Nephron progenitor cell (in vitro differentiated cells): Measurements from ENCODE around the gene BSCL2.

Source experiments
- DNase-seq: peaks from one replicate; pipeline ENCODE4 v3.0.0; 2021
- H3K27ac Mint-ChIP-seq: 2 replicates; pipeline ENCODE4 v1.8.0; 2021; ENCODE audit warnings: mild to moderate bottlenecking, moderate library complexity, mixed read lengths
- H3K27me3 Mint-ChIP-seq: 2 replicates; pipeline ENCODE4 v1.8.0; 2021; ENCODE audit warnings: mild to moderate bottlenecking, low read depth, mixed read lengths; ENCODE audit not compliant: poor library complexity
- H3K36me3 Mint-ChIP-seq: 2 replicates; pipeline ENCODE4 v1.8.0; 2021; ENCODE audit warnings: low read depth, mixed read lengths
- H3K4me1 Mint-ChIP-seq: 2 replicates; pipeline ENCODE4 v1.8.0; 2021; ENCODE audit warnings: mixed read lengths
- H3K4me3 Mint-ChIP-seq: 2 replicates; pipeline ENCODE4 v1.8.0; 2021; ENCODE audit warnings: mild to moderate bottlenecking, moderate library complexity, mixed read lengths
- H3K9me3 Mint-ChIP-seq: 2 replicates; pipeline ENCODE4 v1.8.0; 2021; ENCODE audit warnings: mild to moderate bottlenecking, moderate library complexity, mixed read lengths
- TF ChIP-seq, protein P1 (sequence below): fragments of 200-600 bp; sonication (generic); IDR thresholded peaks from 2 replicates; pipeline ENCODE4 v1.5.0; 2021; ENCODE audit warnings: antibody characterized with exemption

Gene BSCL2

DNA sequence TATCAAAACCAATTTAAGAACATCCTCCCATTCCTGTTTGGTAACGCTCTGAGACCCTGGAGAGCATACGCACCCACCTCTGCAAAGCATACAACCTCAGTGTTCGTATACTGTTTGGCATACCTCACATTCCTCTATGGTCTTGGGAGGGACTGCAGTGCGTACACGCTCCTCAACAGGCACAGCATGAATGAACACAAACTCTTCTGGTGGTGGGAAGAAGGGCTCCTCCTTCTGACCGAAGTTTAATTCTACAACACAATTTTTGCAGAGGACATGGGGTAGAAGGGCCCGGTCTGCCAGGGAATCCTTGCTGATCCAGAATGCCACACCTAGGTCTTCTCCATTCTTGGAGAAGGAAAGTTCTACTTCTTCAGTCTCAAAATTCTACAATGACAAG, 14.8 kb upstream of the BSCL2 start:
- DNase-seq: no peak
- Mint-ChIP-seq H3K4me1 (peaks cover 39% of the 10 kb centered on the region), H3K9me3 (no peaks in the 10 kb centered on the region), H3K27ac (peak overlapping the region; percentile 32), H3K4me3 (no peak overlapping the region), H3K36me3 (peaks cover 77% of the 10 kb centered on the region), H3K27me3 (no peaks in the 10 kb centered on the region)
- TF ChIP-seq, protein P1, sequence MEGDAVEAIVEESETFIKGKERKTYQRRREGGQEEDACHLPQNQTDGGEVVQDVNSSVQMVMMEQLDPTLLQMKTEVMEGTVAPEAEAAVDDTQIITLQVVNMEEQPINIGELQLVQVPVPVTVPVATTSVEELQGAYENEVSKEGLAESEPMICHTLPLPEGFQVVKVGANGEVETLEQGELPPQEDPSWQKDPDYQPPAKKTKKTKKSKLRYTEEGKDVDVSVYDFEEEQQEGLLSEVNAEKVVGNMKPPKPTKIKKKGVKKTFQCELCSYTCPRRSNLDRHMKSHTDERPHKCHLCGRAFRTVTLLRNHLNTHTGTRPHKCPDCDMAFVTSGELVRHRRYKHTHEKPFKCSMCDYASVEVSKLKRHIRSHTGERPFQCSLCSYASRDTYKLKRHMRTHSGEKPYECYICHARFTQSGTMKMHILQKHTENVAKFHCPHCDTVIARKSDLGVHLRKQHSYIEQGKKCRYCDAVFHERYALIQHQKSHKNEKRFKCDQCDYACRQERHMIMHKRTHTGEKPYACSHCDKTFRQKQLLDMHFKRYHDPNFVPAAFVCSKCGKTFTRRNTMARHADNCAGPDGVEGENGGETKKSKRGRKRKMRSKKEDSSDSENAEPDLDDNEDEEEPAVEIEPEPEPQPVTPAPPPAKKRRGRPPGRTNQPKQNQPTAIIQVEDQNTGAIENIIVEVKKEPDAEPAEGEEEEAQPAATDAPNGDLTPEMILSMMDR: no peak

DNA sequence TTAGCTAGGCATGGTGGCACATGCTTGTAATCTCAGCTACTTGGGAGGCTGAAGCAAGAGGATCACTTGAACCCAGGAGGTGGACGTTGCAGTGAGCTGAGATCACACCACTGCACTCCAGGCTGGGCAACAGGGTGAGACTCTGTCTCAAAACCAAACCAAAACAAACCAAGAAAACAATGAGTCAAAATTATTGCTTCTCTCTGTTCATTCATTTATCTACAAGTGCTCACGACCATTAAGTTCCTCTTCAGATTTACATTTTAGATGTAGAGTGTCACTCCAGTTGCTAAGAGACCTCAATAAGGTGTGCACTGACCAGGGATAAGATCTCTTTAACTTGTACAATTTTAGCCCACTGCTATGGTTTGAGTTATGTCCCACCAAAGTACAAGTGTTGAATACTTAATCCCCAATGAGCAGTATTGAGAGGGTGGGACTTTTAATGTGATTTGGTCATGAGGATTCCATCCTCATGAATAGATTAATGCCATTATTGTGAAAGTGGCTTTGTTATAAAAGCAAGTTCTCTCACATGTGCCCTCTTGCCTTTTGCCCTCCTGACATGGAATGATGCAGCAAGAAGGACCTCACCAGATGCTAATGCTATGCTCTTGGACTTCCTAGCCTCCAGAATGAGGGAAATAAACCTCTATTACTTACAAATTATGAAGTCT, 12.2 kb upstream of the BSCL2 start:
- DNase-seq: no peak
- no peaks in the 10 kb centered on the region for H3K27me3 Mint-ChIP-seq
- H3K4me1 Mint-ChIP-seq: peaks cover 21% of the 10 kb centered on the region
- H3K9me3 Mint-ChIP-seq: no peaks in the 10 kb centered on the region
- no peak overlapping the region for H3K4me3 Mint-ChIP-seq
- no peak overlapping the region for H3K27ac Mint-ChIP-seq
- TF ChIP-seq, protein P1: no peak
- peaks cover 94% of the 10 kb centered on the region for H3K36me3 Mint-ChIP-seq

DNA sequence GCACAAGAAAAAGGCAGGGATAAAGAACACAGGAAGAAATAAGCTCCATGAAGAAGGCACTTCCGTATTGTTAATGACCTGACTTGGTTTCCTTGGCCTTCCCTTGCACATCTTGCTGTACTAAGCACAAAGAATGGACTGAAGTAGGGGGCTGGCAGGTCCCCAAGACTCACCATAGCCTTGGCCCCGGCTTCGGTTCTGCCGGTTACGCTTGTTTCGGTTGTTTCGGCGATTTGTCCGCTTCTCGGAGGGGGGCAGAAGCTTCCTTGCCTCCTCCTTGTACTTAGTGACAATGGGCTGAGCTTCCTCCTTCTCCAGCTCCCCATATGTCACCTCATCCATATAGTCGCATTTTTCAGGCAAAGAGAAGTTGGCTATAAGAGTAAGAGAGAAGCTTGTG, 9.6 kb upstream of the BSCL2 start:
- H3K27ac Mint-ChIP-seq: no peak overlapping the region
- TF ChIP-seq, protein P1: no peak
- peaks cover 92% of the 10 kb centered on the region for H3K36me3 Mint-ChIP-seq

DNA sequence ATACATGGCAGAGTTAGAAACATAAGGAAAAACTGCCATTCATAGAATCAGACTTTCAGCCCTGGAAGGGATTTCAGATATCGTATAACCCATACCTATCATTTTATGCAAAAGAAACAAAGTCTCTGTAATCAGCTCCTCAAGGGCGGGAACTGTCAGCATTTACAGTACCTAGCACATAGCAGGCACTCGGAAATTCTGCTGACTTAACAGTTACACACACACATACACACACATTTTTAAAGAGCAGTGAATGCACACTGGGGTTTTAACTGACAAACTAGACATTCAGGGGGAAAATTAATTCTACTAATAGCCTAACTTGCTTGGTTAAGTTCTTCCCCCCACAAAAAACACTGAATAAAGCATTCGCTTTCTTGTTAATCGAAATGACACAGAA, 9.0 kb upstream of the BSCL2 start:
- H3K27ac Mint-ChIP-seq: no peak overlapping the region
- no peak for DNase-seq
- no peak overlapping the region for H3K4me3 Mint-ChIP-seq
- no peaks in the 10 kb centered on the region for H3K27me3 Mint-ChIP-seq
- no peaks in the 10 kb centered on the region for H3K9me3 Mint-ChIP-seq
- TF ChIP-seq, protein P1: no peak
- H3K36me3 Mint-ChIP-seq: peaks cover 91% of the 10 kb centered on the region
- peaks cover 17% of the 10 kb centered on the region for H3K4me1 Mint-ChIP-seq

More for the DNA sequence above, 9.6 kb upstream of the BSCL2 start:
- no peak for DNase-seq
- Mint-ChIP-seq H3K27me3 (no peaks in the 10 kb centered on the region), H3K9me3 (no peaks in the 10 kb centered on the region), H3K4me3 (no peak overlapping the region), H3K4me1 (peaks cover 17% of the 10 kb centered on the region)

DNA sequence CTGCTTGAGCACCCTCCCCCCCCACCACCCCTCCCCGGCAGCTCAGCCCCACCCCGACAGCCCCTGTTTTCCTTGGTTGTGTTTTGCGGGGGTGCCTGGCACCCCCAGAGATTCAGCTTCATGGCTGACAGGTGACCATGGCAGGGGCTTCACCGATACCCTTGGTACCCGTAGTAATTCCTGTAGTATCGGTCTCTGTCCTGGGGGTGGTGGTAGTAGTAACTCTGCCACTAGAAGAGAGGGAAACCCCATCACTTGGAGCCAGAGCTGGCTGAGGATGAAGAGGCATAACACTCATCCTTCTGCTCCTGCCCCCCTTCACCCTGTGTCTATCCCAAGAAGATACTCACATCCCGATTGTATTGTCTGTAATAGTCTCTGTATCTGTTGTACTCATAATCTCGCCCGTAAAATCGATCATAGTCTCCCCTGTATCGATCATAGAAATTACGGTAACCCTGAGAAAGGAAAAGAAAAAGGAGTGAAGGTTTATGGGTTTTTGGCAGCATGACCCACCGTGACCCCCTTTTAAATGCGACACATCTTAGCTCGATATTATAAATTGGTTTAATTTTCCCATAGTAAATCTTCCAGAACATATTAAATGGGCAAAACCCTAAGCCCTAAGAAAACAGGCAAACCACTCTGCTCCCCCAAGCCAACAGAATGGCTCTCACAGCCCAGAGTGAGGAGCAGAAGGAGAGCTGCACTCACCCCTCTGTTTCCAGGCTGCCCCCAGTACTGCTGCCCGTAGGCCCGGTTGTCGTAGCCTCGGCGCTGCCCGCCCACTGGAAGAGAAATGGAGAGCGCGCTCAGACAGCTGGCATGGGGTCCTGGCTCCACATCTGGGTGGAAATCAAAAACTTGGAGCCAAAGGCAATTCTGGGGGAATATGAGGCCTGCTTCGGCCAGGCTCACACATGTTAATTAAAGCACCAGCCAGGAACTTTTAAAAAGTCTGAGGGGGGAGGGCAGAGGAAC, 8.2 kb upstream of the BSCL2 start:
- peak overlapping the region; percentile 58 for H3K27ac Mint-ChIP-seq

More for the DNA sequence above, 8.2 kb upstream of the BSCL2 start:
- peaks cover 91% of the 10 kb centered on the region for H3K36me3 Mint-ChIP-seq
- H3K9me3 Mint-ChIP-seq: no peaks in the 10 kb centered on the region
- no peak for DNase-seq
- no peak overlapping the region for H3K4me3 Mint-ChIP-seq
- TF ChIP-seq, protein P1: no peak
- no peaks in the 10 kb centered on the region for H3K27me3 Mint-ChIP-seq
- H3K4me1 Mint-ChIP-seq: peaks cover 17% of the 10 kb centered on the region
